Fibroblast of lung (primary cell): ENCODE data around the gene ADH1C. TPM values are rescaled to one million over a fixed set of nuclear protein-coding genes. Genes with fewer than 3 reads are reported as not detected.
"Not testable (repeated sequence)": the region's sequence is repeated elsewhere in the genome, so short reads cannot be mapped to it uniquely, and the experiment has no call there.

Experiments
- DNase-seq, 2 donors: peaks; one replicate each; pipeline versions ENCODE4 v3.0.0 to v3.0.0-alpha.2; 2010; ENCODE audit warnings: low read depth in 2 of 2
- H2AFZ ChIP-seq: 2 replicates; pipeline ENCODE4 v1.5.1; 2012; ENCODE audit warnings: low read length, control low read depth, inconsistent platforms
- H3K27ac ChIP-seq: 2 replicates; pipeline ENCODE4 v1.5.1; 2011; ENCODE audit warnings: low read length, control low read depth; ENCODE audit not compliant: insufficient read depth
- H3K27me3 ChIP-seq: 2 replicates; pipeline ENCODE4 v1.5.1; 2011; ENCODE audit warnings: mild to moderate bottlenecking, low read length; ENCODE audit not compliant: control insufficient read depth, insufficient read depth
- H3K36me3 ChIP-seq: 2 replicates; pipeline ENCODE4 v1.5.1; 2011; ENCODE audit warnings: low read length; ENCODE audit not compliant: control insufficient read depth, insufficient read depth
- H3K4me1 ChIP-seq: 2 replicates; pipeline ENCODE4 v1.5.1; 2011; ENCODE audit warnings: low read length; ENCODE audit not compliant: control insufficient read depth, insufficient read depth; ENCODE audit errors: extremely low read depth
- H3K4me2 ChIP-seq: 2 replicates; pipeline ENCODE4 v1.5.1; 2011; ENCODE audit warnings: low read length, control low read depth; ENCODE audit not compliant: insufficient read depth; ENCODE audit errors: extremely low read depth
- H3K4me3 ChIP-seq, 4 experiments: fragments of 200-600 bp in 1 of 4; sonication (generic) in 1 of 4; replicated peaks in 1 of 4; 2 replicates each; pipeline ENCODE4 v1.5.1; 2011 to 2016; ENCODE audit warnings: low read length in 4 of 4, low read depth in 3 of 4, mild to moderate bottlenecking in 3 of 4, control low read depth in 2 of 4, inconsistent platforms in 1 of 4, mixed read lengths in 1 of 4; ENCODE audit not compliant: insufficient read depth in 1 of 4; ENCODE audit errors: control extremely low read depth in 1 of 4
- H3K79me2 ChIP-seq: 2 replicates; pipeline ENCODE4 v1.5.1; 2012; ENCODE audit warnings: mild to moderate bottlenecking, low read length, inconsistent platforms; ENCODE audit not compliant: control insufficient read depth, insufficient read depth
- H3K9ac ChIP-seq: 2 replicates; pipeline ENCODE4 v1.5.1; 2011; ENCODE audit warnings: mild to moderate bottlenecking, low read length, control low read depth; ENCODE audit not compliant: insufficient read depth
- H3K9me3 ChIP-seq: 2 replicates; pipeline ENCODE4 v1.5.1; 2012; ENCODE audit warnings: low read depth, low read length; ENCODE audit not compliant: control insufficient read depth, insufficient read depth
- H4K20me1 ChIP-seq: 2 replicates; pipeline ENCODE4 v1.5.1; 2011; ENCODE audit warnings: low read length; ENCODE audit not compliant: control insufficient read depth, insufficient read depth; ENCODE audit errors: extremely low read depth
- CTCF ChIP-seq, 2 donors: IDR thresholded peaks in 1 of 2; conservative IDR thresholded peaks in 1 of 2; 1 replicate in 1 of 2; 2 replicates in 1 of 2; pipeline ENCODE4 v1.5.1; 2011 to 2012; ENCODE audit warnings: low read length in 2 of 2, control low read depth in 1 of 2, inconsistent platforms in 1 of 2, low read depth in 1 of 2, mild to moderate bottlenecking in 1 of 2
- EZH2 ChIP-seq: IDR thresholded peaks from 2 replicates; pipeline ENCODE4 v1.5.1; 2012; ENCODE audit warnings: low read length, control low read depth, mild to moderate bottlenecking; ENCODE audit errors: missing control alignments
- polyA plus RNA-seq, 2 donors: library from polyadenylated mRNA; depleted of rRNA in 1 of 2; stranded (reverse) in 1 of 2; unstranded in 1 of 2; fragments of >200 nt; gene quantifications; 2 replicates each; pipeline ENCODE4 v1.2.1, GENCODE V29; 2011 to 2012; ENCODE audit warnings: missing spikeins in 1 of 2
- total RNA-seq: library from RNA; depleted of rRNA; stranded (reverse); fragments of >200 nt; gene quantifications from 2 replicates; pipeline ENCODE4 v1.2.1, GENCODE V29; 2014

ADH1C gene
- total and polyA plus RNA-seq, 2 donors (not counting 1 experiment from before 2014, with no cell fraction given) = 0.83 to 1.2 TPM

- H3K36me3 ChIP-seq = no peaks in the 10 kb centered on the region
- no peak overlapping the region for H3K9ac ChIP-seq
- DNase-seq = no peak
- H3K27ac ChIP-seq = no peak overlapping the region
- TF ChIP-seq EZH2 (no peak), CTCF (conservative IDR thresholded peaks at IDR 0.05 in 1 of 2, IDR thresholded peaks at IDR 0.05 in 1 of 2; ENCODE audit: low read depth in 1 of 2, low read length in 2 of 2) (no peak)
- H2AFZ ChIP-seq = no peak overlapping the region
- H3K9me3 ChIP-seq = no peaks in the 10 kb centered on the region
- H3K27me3 ChIP-seq = no peaks in the 10 kb centered on the region
- H3K4me2 ChIP-seq = no peak overlapping the region
- no peaks in the 10 kb centered on the region for H3K4me1 ChIP-seq
- H4K20me1 ChIP-seq = no peaks in the 10 kb centered on the region
- no peaks in the 10 kb centered on the region for H3K79me2 ChIP-seq
- H3K4me3 ChIP-seq = no peak overlapping the region
Observed at GRCh38 chr4:99356992-99357391, 4.4 kb upstream of the ADH1C start.

GRCh38 chr4:99356149-99356548 is 3.6 kb upstream of the ADH1C start:
- not testable (repeated sequence) for H2AFZ ChIP-seq, H3K36me3 ChIP-seq, DNase-seq, H4K20me1 ChIP-seq, H3K27me3 ChIP-seq, H3K4me2 ChIP-seq, H3K79me2 ChIP-seq, H3K27ac ChIP-seq, H3K4me1 ChIP-seq, H3K9me3 ChIP-seq, H3K4me3 ChIP-seq, H3K9ac ChIP-seq

GRCh38 chr4:99351487-99351886 is 1.1 kb downstream of the ADH1C start:
- no peak for TF ChIP-seq CTCF (conservative IDR thresholded peaks at IDR 0.05 in 1 of 2, IDR thresholded peaks at IDR 0.05 in 1 of 2; ENCODE audit: low read depth in 1 of 2, low read length in 2 of 2)
- TF ChIP-seq EZH2 = no peak
- Histone ChIP-seq H3K79me2 (no peaks in the 10 kb centered on the region), H3K4me2 (no peak overlapping the region), H3K4me1 (no peaks in the 10 kb centered on the region), H3K27ac (no peak overlapping the region), H4K20me1 (no peaks in the 10 kb centered on the region), H2AFZ (no peak overlapping the region), H3K9ac (no peak overlapping the region), H3K27me3 (no peaks in the 10 kb centered on the region), H3K4me3 (no peak overlapping the region), H3K36me3 (no peaks in the 10 kb centered on the region), H3K9me3 (no peaks in the 10 kb centered on the region)
- no peak for DNase-seq
